MM.1S (cell line): ENCODE data around the gene PLXNA4.

ENCODE experiments used
- EZH2 ChIP-seq: fragments of 300-600 bp; sonication (generic); optimal IDR thresholded peaks from 2 replicates; pipeline ENCODE3; 2017; ENCODE audit warnings: low read depth, mild to moderate bottlenecking, antibody characterized with exemption, low read length, mixed read lengths
- EZH2phosphoT487 ChIP-seq: fragments of 300-600 bp; sonication (generic); IDR thresholded peaks from 2 replicates; pipeline ENCODE4 v1.6.1; 2018; ENCODE audit warnings: antibody characterized with exemption, low read length

GRCh38 chr7:132433301-132433700 lies 143.0 kb downstream of the PLXNA4 start:
- no peak for TF ChIP-seq EZH2
- no peak for TF ChIP-seq EZH2phosphoT487
